ENCODE measurements around the gene GRIP2.

DNA sequence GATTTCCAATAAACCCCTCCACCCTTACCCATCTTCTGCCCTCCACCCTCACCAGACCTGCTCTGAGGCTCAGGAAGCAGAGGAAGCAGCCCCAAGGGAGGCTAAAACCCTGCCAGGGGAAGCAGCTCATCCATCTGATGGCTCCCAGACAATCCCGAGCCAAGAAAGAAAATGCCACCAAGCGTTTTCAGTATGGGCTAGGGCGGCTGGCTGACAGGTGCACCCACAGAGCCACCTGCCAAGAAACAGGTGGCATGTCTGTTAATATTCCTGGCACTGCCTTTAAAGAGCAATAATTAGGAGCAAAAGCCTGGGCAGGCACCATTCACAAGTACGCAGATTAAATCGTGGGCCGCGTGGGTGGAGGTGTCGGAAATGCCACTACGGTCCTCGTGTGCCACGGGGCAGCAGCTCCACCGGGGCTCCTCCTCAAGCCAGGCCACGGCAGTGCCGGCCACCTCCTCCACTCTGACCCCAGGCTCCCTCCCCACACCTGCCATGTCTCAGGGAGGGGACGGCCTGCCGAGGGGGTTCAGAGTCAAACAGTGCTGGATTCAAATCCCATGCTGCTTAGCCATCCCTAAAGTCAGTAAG is 23.9 kb upstream of the GRIP2 start:
- no peak for TF ChIP-seq EP300 (IDR thresholded peaks at IDR 0.05)
- TF ChIP-seq, protein P1, sequence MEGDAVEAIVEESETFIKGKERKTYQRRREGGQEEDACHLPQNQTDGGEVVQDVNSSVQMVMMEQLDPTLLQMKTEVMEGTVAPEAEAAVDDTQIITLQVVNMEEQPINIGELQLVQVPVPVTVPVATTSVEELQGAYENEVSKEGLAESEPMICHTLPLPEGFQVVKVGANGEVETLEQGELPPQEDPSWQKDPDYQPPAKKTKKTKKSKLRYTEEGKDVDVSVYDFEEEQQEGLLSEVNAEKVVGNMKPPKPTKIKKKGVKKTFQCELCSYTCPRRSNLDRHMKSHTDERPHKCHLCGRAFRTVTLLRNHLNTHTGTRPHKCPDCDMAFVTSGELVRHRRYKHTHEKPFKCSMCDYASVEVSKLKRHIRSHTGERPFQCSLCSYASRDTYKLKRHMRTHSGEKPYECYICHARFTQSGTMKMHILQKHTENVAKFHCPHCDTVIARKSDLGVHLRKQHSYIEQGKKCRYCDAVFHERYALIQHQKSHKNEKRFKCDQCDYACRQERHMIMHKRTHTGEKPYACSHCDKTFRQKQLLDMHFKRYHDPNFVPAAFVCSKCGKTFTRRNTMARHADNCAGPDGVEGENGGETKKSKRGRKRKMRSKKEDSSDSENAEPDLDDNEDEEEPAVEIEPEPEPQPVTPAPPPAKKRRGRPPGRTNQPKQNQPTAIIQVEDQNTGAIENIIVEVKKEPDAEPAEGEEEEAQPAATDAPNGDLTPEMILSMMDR (IDR thresholded peaks at IDR 0.05) = no peak

All from esophagus muscularis mucosa (tissue), 3 donors.